ENCODE data around the gene BRD1.

- TF ChIP-seq ZNF785 (CRISPR knock-in tag; IDR thresholded peaks at IDR 0.05) (no peak), MAX (CRISPR knock-in tag; IDR thresholded peaks at IDR 0.05) (no peak), STAT5B (CRISPR knock-in tag; IDR thresholded peaks at IDR 0.05) (no peak), POLR2A (conservative IDR thresholded peaks at IDR 0.05) (no peak), SIX5 (IDR thresholded peaks at IDR 0.05; ENCODE audit: borderline replicate concordance in 1 of 2, insufficient read depth in 1 of 2, low read depth in 1 of 2, low read length in 2 of 2) (no peak), GTF2F1 (IDR thresholded peaks at IDR 0.05; ENCODE audit: low read depth, low read length) (no peak), TEAD2 (tag; IDR thresholded peaks at IDR 0.05) (no peak), PML (IDR thresholded peaks at IDR 0.05; ENCODE audit: low read length) (no peak), CTCF (IDR thresholded peaks at IDR 0.05 in 2 of 3, conservative IDR thresholded peaks at IDR 0.05 in 1 of 3; ENCODE audit: insufficient read depth in 2 of 3, low read depth in 1 of 3, low read length in 3 of 3) (no peak), CREB1 (IDR thresholded peaks at IDR 0.05) (no peak), CREB1 (CRISPR knock-in tag; IDR thresholded peaks at IDR 0.05) (no peak), FIP1L1 (IDR thresholded peaks at IDR 0.05; ENCODE audit: low read depth, low read length, poor library complexity, severe bottlenecking) (no peak), EZH2 (IDR thresholded peaks at IDR 0.05; ENCODE audit: borderline replicate concordance, low read depth, low read length) (no peak)
These were observed 52.3 kb downstream of the BRD1 start for GRCh38 chr22:49775191-49775866.

Measured in K562 (cell line).